Measurements from ENCODE around the gene ABCA9.

DNA sequence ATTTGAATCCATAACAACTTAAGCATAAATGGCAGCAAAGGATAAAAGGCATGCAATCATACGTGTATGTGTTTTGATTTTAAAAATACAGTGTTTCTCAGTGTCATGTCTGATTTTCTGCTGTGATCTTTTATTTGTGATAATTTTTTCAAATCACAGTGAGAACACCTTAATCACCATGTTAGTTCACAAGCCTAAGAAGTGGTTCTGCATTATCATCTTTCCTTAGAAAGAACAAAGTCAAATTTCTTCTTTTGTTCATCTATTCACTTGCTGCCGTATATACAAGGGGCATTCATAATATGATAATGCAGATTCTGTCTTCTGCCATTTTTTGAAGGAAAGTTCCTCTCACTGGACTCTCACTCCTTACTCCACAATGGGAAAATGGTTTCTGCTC is 33.3 kb upstream of the ABCA9 start:
- TF ChIP-seq EZH2 (IDR thresholded peaks at IDR 0.05; ENCODE audit: low read length, unreplicated experiment): no peak
- TF ChIP-seq, protein P1, sequence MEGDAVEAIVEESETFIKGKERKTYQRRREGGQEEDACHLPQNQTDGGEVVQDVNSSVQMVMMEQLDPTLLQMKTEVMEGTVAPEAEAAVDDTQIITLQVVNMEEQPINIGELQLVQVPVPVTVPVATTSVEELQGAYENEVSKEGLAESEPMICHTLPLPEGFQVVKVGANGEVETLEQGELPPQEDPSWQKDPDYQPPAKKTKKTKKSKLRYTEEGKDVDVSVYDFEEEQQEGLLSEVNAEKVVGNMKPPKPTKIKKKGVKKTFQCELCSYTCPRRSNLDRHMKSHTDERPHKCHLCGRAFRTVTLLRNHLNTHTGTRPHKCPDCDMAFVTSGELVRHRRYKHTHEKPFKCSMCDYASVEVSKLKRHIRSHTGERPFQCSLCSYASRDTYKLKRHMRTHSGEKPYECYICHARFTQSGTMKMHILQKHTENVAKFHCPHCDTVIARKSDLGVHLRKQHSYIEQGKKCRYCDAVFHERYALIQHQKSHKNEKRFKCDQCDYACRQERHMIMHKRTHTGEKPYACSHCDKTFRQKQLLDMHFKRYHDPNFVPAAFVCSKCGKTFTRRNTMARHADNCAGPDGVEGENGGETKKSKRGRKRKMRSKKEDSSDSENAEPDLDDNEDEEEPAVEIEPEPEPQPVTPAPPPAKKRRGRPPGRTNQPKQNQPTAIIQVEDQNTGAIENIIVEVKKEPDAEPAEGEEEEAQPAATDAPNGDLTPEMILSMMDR (conservative IDR thresholded peaks at IDR 0.05; ENCODE audit: low read depth, low read length): no peak

Measured in PC-3 (cell line).